Right lobe of liver (tissue), 4 donors: ENCODE measurements around the gene PEX13.

Source experiments
- CTCF ChIP-seq, 4 donors: fragments of 200-600 bp in 3 of 4; fragments of 450-650 bp in 1 of 4; IDR thresholded peaks; one replicate each; pipeline versions ENCODE4 v1.5.1 to v1.8.0; 2016 to 2022; ENCODE audit warnings: antibody characterized with exemption in 4 of 4, mild to moderate bottlenecking in 2 of 4
- POLR2A ChIP-seq: fragments of 450-650 bp; IDR thresholded peaks from one replicate; pipeline ENCODE4 v1.6.1; 2017; ENCODE audit warnings: antibody characterized with exemption, mild to moderate bottlenecking
- donor health status: DM: no; HTN: no; CAD: no.
- donor health status: DM: no; HTN: no; CAD: no.
- donor health status: DM: no; HTN: yes; CAD: no.

- TF ChIP-seq POLR2A (no peak), CTCF (IDR thresholded peaks at IDR 0.05) (no peak)
Observed at GRCh38 chr2:61015976-61016375, 1.5 kb upstream of the PEX13 start.
